Measurements from ENCODE around the gene FLT4.

- TF ChIP-seq, protein P1, sequence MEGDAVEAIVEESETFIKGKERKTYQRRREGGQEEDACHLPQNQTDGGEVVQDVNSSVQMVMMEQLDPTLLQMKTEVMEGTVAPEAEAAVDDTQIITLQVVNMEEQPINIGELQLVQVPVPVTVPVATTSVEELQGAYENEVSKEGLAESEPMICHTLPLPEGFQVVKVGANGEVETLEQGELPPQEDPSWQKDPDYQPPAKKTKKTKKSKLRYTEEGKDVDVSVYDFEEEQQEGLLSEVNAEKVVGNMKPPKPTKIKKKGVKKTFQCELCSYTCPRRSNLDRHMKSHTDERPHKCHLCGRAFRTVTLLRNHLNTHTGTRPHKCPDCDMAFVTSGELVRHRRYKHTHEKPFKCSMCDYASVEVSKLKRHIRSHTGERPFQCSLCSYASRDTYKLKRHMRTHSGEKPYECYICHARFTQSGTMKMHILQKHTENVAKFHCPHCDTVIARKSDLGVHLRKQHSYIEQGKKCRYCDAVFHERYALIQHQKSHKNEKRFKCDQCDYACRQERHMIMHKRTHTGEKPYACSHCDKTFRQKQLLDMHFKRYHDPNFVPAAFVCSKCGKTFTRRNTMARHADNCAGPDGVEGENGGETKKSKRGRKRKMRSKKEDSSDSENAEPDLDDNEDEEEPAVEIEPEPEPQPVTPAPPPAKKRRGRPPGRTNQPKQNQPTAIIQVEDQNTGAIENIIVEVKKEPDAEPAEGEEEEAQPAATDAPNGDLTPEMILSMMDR (IDR thresholded peaks at IDR 0.05), result no peak
- TF ChIP-seq POLR2A (IDR thresholded peaks at IDR 0.05) (no peak), POLR2AphosphoS5 (IDR thresholded peaks at IDR 0.05) (no peak)
These were observed 7.9 kb downstream of the FLT4 start for GRCh38 chr5:180641566-180641900.
